NCI-H2107 (cell line): Measurements from ENCODE around the gene PRR5.
"Not testable (repeated sequence)": the region's sequence is repeated elsewhere in the genome, so short reads cannot be mapped to it uniquely, and the experiment has no call there.

Experiments used
- DNase-seq: peaks from one replicate; lab custom pipeline; 2025; lab: John Stamatoyannopoulos, UW

Gene PRR5

GRCh38 chr22:44735518-44736428 is 33.8 kb downstream of the PRR5 start:
- no peak for DNase-seq

DNA sequence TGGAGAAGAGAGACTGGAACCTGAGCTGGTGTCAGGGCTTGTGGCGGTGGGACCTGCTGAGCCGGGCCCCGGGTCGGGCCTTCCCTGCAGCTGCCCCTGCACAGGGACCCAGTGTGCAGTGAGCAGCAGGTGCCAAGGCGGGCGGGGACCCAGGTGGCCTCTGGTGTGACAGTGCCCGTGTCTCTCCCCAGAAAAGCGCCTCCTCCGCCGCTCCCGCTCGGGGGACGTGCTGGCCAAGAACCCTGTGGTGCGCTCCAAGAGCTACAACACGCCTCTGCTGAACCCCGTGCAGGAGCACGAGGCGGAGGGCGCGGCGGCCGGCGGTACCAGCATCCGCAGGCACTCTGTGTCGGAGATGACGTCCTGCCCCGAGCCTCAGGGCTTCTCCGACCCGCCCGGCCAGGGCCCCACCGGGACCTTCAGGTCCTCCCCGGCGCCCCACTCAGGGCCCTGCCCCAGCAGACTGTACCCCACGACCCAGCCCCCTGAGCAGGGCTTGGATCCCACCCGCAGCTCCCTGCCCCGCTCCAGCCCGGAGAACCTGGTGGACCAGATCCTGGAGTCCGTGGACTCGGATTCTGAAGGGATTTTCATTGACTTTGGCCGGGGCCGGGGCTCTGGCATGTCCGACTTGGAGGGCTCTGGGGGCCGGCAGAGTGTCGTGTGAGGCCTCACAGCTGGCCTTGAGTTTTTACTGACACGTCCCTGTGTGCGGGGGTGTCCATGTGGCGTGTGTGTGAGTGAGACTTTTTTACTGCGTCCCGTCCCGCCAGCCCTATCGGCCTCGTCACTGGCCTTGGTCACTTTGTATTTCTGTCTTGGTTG is 34.8 kb downstream of the PRR5 start:
- no peak for DNase-seq

GRCh38 chr22:44737406-44738346 is 35.7 kb downstream of the PRR5 start:
- no peak for DNase-seq

DNA sequence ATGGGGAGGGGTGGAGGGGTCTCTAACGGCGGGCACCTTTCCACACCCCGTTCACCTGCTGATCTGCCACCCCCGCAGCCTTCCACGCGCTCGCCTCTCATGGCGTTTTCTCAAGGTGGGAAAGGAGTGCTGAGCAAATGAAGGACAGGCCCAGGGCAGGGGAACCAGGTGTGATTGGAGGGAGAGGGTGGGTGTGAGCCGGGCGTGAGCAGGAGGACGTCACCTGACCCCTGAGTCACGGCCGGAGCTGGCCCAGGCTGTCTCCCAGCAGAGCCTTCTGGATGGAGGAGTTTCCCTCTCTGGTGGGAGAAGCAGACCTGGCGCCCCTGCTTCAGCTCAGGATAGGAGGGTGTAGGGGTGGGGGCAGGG is 36.3 kb downstream of the PRR5 start:
- DNase-seq = no peak

- no peak for DNase-seq
Measured at GRCh38 chr22:44739024-44739423, 37.0 kb downstream of the PRR5 start.

DNA sequence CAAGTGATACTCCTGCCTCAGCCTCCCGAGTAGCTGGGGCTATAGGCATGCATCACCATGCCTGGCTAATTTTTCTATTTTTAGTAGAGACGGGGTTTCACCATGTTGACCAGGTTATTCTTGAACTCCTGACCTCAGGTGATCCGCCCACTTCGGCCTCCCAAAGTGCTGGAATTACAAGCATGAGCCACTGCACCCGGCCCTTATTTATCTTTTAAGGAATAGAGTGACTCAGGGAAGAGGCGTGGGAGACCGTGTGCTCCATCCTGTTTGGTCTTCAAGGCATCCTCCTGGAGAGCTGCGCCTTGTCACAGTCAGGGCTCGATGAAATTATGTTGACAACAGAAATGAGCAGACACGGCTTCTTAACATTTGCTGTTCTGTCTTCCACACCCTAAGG is 37.7 kb downstream of the PRR5 start:
- DNase-seq = not testable (repeated sequence)

- no peak for DNase-seq
Measured at GRCh38 chr22:44740307-44740706, 38.3 kb downstream of the PRR5 start.

DNA sequence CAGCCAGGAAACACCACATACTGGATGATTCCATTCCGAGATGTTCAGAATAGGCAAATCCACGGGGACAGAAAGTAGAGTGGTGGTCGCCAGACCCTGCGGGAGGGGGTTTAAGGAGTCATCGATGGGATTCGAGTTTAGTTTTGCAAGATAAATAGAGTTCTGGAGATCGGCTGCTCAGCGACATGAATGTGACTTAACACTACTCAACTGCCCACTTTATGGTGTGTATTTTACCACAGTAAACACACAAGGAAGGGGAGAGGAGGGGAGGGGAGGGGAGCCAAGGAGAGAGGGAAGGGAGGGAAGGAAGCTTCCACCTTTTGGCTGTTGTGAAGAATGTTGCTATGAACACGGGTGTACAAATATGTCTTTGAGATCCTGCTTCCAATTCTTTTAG is 39.9 kb downstream of the PRR5 start:
- no peak for DNase-seq

DNA sequence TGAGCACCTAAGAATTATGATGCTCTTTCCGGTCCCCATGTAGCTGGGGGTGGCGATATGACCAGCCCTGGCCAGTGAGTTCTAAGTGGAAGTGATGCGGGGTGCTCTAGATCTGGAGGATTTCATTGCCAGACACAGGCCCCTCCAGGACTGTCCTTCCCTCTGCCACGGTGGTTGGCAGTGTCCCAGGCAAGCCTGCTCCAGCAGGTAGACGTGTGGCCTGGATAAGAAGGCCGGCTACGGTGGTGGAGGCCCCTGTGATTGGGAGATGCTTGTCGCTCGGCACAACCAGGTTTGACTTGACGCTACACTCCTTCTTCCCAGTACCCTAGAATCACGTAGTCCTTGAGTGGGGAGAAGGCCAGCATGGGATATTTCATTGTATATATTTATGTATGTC is 41.2 kb downstream of the PRR5 start:
- no peak for DNase-seq

- DNase-seq = no peak
Measured at GRCh38 chr22:44743804-44744211, 41.8 kb downstream of the PRR5 start.

DNA sequence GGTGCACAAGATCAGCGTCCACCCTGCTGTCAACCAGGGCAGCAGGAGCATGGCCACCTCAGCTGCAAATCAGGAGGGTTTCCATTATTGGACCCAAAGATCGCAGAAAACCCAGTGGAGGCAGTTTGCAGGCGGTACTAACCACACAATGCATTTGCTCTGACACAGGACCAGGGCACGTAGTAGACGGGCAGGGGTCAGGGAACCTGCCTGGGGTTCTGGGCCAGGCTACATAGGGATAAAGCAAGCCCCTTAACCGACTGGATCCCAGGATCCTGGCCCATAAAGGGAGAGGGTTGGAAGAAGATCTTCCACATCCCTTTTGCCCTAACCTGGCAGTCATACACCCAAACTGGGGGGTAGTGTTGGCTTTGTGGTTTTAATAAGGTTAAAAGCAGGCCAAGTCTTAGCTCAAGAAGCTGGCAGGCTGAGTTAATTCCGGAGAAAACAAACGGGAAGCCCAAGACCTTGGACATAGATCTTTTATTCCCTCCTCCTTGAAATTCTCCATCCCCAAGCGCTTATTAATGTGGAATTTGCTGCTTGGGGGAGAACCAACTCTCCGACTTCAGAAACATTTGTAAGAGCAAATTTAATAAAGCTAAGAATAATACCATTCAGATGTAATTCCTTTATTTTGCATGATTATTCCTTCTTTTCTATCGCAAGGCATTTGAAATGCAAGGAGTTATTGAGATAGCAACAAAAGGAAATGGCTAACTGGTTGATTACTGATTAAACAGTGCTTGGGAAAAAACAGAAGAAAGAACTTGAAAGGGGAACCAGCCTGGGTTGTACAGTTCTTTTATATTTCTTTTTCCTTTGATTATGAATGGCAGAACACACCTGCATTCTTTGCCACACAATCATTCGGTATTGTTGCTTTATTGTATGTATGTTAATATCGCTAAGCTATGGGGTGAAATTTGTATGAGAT is 44.1 kb downstream of the PRR5 start:
- no peak for DNase-seq

DNA sequence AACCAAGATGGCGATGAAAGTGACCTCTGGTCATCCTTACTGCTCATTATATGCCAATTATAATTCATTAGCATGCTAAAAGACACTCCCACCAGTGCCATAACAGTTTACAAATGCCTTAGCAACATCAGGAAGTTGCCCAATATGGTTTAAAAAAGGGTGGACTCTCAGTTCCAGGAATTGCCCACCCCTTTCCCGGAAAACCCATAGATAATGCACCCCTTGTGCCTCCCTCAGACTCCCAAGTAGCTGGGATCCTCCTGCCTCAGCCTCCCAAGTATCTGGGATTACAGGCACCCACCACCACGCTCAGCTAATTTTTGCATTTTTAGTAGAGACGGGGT is 45.8 kb downstream of the PRR5 start:
- not testable (repeated sequence) for DNase-seq

DNA sequence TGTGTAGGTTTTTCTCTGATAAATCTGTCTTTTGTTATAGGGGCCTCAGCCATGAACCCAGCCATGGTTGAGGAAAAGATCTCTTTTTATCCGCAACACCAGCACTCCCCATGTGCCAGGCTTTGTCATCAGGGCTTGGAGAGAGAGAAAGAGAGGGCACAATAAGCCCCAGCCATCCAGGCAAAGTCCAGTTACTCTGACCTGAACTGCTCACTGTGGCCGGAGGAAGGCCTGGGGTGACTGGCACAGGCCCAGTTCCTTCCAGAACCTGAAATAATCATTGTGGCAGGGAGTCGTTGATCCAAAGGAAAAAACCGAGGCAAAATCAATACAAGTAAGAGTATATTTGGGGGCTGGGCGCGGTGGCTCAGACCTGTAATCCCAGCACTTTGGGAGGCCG is 46.5 kb downstream of the PRR5 start:
- no peak for DNase-seq

DNA sequence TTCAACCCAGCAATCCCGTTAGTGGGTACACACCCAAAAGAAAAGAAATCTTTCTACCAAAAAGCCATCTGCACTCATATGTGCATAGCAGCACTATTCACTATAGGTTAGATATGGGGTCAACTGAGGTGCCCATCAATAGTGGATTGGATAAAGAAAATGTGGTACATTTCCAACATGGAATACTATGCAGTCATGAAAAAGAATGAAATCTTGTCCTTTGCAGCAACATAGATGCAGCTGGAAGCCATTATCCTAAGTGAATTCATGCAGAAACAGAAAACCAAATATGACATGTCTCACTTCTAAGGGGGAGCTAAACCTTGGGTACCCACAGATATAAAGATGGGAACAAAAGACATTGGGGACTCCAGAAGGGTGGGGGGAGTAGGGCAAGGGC is 48.5 kb downstream of the PRR5 start:
- DNase-seq = no peak

- DNase-seq = no peak
Measured at GRCh38 chr22:44752285-44753188, 50.5 kb downstream of the PRR5 start, which contains the start of gene ARHGAP8. TSS of gene ARHGAP8 (plus strand) at chr22:44752575. CDS start at chr22:44786528, 33,953 bp downstream.

- no peak for DNase-seq
Measured at GRCh38 chr22:44753189-44754042, 51.4 kb downstream of the PRR5 start.

- DNase-seq = no peak
Measured at GRCh38 chr22:44754998-44755397, 53.0 kb downstream of the PRR5 start.

DNA sequence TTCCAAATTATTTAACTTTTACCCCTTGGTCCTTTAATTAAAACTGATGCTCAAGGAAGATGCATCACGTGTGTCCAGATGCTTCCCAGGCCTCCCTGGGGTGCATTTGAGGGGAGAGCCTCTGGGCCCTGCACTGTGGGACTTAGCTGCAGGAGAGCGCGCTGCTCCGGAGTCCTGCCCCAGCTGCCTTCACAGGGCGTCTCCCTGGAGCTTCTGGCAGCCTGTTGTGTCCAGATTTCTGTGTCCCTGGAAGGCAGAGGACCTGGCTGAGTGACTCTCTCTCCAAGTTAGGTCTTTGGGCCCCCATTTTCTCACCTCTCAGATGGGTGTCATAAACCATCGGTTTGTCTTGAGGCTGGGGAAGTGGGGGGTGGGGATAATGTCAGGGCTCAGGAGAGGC is 53.4 kb downstream of the PRR5 start:
- DNase-seq = no peak

DNA sequence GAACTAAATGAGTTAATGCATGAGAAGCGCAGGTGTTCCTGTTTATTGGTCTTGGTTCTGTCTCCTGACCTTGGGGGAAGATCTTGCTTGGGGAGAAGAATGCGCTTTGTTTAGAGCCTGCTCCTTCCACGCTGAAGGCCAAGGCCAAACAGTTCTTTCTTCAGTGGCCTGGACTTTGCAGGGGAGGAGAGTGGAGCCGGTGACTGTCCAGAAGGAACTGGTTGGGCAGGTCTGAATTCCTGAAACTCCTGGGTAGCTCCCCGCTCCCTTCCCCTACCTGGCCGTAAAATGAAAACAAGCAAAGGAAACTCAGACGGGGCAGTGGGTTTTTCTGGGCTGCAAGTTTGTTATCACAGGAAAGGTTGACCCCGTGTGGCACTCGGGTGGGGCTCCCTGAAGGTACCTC is 54.0 kb downstream of the PRR5 start:
- no peak for DNase-seq
